ENCODE measurements around the gene PRKACA. TPM values are rescaled to one million over a fixed set of nuclear protein-coding genes. Genes with fewer than 3 reads are reported as not detected.

Gene PRKACA
- total and polyA plus RNA-seq, 2 donors (not counting 3 experiments of a cell fraction or from before 2014, with no cell fraction given) = 44.2 to 97.5 TPM

DNA sequence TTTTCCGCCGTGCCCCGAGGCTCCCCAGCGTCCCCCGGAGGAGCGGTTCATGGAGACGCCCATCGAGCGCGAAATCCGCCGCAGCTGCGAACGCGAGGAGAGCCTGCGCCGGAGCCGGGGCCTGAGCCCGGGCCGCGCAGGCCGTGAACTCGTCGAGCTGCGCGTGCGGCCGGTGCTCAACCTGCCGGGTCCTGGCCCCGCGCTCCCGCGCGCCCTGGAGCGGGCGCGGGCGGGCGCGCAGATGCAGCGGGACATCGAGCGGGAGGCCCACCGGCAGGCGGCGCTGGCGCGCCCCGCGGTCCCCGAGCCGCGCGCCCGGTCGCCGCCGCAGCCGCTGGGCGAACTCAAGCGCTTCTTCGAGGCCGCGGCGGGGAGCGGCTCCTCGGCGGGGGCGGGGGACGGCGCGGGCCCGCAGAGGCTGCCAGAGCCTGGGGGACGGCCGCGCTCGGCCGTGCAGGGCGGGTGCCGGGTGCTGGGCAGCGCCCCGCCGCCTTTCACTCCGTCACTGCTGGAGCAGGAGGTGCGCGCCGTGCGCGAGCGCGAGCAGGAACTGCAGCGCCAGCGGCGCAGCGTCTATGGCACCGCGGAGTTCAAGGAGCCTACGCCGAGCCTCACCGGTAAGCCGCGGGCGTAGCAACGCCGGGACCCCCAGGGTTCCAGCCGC lies 44.2 kb downstream of the PRKACA start:
- Histone ChIP-seq H3K79me2 (ENCODE audit: control insufficient read depth, insufficient read depth, low read length) (no peaks in the 10 kb centered on the region), H3K9me1 (replicated peaks; ENCODE audit: control insufficient read depth, extremely low read depth, insufficient read depth, low read length) (no peaks in the 10 kb centered on the region), H3K4me3 (replicated peaks in 1 of 3; ENCODE audit: insufficient read depth in 1 of 3, low read depth in 1 of 3, low read length in 3 of 3) (peak overlapping the region; percentile 29 to 61 (median 43)), H3K27me3 (ENCODE audit: control insufficient read depth in 2 of 2, insufficient read depth in 2 of 2, low read length in 2 of 2) (no peaks in the 10 kb centered on the region), H3K4me1 (ENCODE audit: control insufficient read depth, extremely low read depth, insufficient read depth, low read length) (peaks cover 26% of the 10 kb centered on the region), H3K27ac (ENCODE audit: insufficient read depth, low read depth, low read length) (no peak overlapping the region), H3K9me3 (replicated peaks; ENCODE audit: control insufficient read depth, insufficient read depth, low read length) (no peaks in the 10 kb centered on the region), H2AFZ (ENCODE audit: low read depth, low read length) (peak overlapping the region; percentile 86), H3K9ac (replicated peaks; ENCODE audit: extremely low read depth, insufficient read depth, low read length) (peak overlapping the region; percentile 3), H3K36me3 (ENCODE audit: control insufficient read depth in 2 of 2, extremely low read depth in 1 of 2, insufficient read depth in 2 of 2, low read length in 2 of 2) (no peaks in the 10 kb centered on the region), H3K4me2 (ENCODE audit: insufficient read depth, low read length) (peak overlapping the region; percentile 79), H4K20me1 (replicated peaks; ENCODE audit: control insufficient read depth, extremely low read depth, insufficient read depth, low read length) (no peaks in the 10 kb centered on the region)
- dilution Hi-C loops (cut with MboI; ENCODE audit: extremely low pct_ligation_motif_present, low sequenced_read_pairs) (no loop called here), intact Hi-C loops (cut with micrococcal nuclease) (loop anchor here (1.0 to 5.0 kb wide), 3 partner anchors 41 to 286 kb away; partner anchors contain the start of gene ASF1B)
- DNase-seq (ENCODE audit: low read depth, low spot score) (peak; percentile 59), FAIRE-seq (peak; percentile 69)
- TF ChIP-seq, protein P1, sequence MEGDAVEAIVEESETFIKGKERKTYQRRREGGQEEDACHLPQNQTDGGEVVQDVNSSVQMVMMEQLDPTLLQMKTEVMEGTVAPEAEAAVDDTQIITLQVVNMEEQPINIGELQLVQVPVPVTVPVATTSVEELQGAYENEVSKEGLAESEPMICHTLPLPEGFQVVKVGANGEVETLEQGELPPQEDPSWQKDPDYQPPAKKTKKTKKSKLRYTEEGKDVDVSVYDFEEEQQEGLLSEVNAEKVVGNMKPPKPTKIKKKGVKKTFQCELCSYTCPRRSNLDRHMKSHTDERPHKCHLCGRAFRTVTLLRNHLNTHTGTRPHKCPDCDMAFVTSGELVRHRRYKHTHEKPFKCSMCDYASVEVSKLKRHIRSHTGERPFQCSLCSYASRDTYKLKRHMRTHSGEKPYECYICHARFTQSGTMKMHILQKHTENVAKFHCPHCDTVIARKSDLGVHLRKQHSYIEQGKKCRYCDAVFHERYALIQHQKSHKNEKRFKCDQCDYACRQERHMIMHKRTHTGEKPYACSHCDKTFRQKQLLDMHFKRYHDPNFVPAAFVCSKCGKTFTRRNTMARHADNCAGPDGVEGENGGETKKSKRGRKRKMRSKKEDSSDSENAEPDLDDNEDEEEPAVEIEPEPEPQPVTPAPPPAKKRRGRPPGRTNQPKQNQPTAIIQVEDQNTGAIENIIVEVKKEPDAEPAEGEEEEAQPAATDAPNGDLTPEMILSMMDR (IDR thresholded peaks at IDR 0.05; ENCODE audit: extremely low read depth in 1 of 2, insufficient read depth in 1 of 2, low read depth in 1 of 2, low read length in 2 of 2) = peak; percentile 35 to 60
- TF ChIP-seq, protein P2, sequence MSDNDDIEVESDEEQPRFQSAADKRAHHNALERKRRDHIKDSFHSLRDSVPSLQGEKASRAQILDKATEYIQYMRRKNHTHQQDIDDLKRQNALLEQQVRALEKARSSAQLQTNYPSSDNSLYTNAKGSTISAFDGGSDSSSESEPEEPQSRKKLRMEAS (IDR thresholded peaks at IDR 0.05; ENCODE audit: insufficient read depth, insufficient read length) = no peak
- POLR2A ChIA-PET = no interaction called here
- BruUV-seq (replicated peaks) = no TSS peak
- CTCF ChIA-PET = interaction anchor here (0.6 to 6.6 kb wide), 18 partner anchors 9 to 275 kb away, joined by 3 to 74 read pairs (median 6); partner anchors contain the start of genes ASF1B, IL27RA and NANOS3

Data from endothelial cell of umbilical vein (primary cell).